Fibroblast of skin of right biceps (primary cell): Measurements from ENCODE around the gene RAX2.

Experiments used
- DNase-seq: peaks from one replicate; pipeline ENCODE4 v3.0.0-alpha.2; 2013

The RAX2 gene

GRCh38 chr19:3800996-3801395 is 29.0 kb upstream of the RAX2 start:
- no peak for DNase-seq

GRCh38 chr19:3798137-3798536 is 26.1 kb upstream of the RAX2 start:
- DNase-seq = no peak

- no peak for DNase-seq
Observed at GRCh38 chr19:3796358-3796757, 24.3 kb upstream of the RAX2 start.

- DNase-seq = no peak
Observed at GRCh38 chr19:3793799-3794198, 21.8 kb upstream of the RAX2 start.

GRCh38 chr19:3792114-3792513 is 20.1 kb upstream of the RAX2 start:
- no peak for DNase-seq

GRCh38 chr19:3790941-3791340 is 18.9 kb upstream of the RAX2 start:
- DNase-seq = no peak

- DNase-seq = no peak
Observed at GRCh38 chr19:3790209-3790734, 18.2 kb upstream of the RAX2 start.

- DNase-seq = no peak
Observed at GRCh38 chr19:3788996-3789778, 17.2 kb upstream of the RAX2 start.

GRCh38 chr19:3785938-3786824 is 14.2 kb upstream of the RAX2 start, which contains the start of gene MATK:
TSS of gene MATK (minus strand) at chr19:3786381. CDS start at chr19:3785135, 1,246 bp downstream.
- no peak for DNase-seq

- no peak for DNase-seq
Observed at GRCh38 chr19:3785451-3785937, 13.5 kb upstream of the RAX2 start.

GRCh38 chr19:3784607-3785450 is 12.8 kb upstream of the RAX2 start:
- DNase-seq = no peak

- DNase-seq = no peak
Observed at GRCh38 chr19:3783660-3784584, 11.9 kb upstream of the RAX2 start.

GRCh38 chr19:3782903-3783302 is 10.9 kb upstream of the RAX2 start:
- no peak for DNase-seq

GRCh38 chr19:3782330-3782729 is 10.3 kb upstream of the RAX2 start:
- DNase-seq = no peak

- no peak for DNase-seq
Observed at GRCh38 chr19:3781603-3782002, 9.6 kb upstream of the RAX2 start.

- no peak for DNase-seq
Observed at GRCh38 chr19:3780786-3781304, 8.8 kb upstream of the RAX2 start.

GRCh38 chr19:3778899-3779723 is 7.1 kb upstream of the RAX2 start:
- no peak for DNase-seq

GRCh38 chr19:3778104-3778867 is 6.3 kb upstream of the RAX2 start:
- no peak for DNase-seq

GRCh38 chr19:3776479-3777040 is 4.5 kb upstream of the RAX2 start:
- no peak for DNase-seq
